ENCODE results near the gene EXOSC2. TPM values are rescaled to one million over a fixed set of nuclear protein-coding genes. Genes with fewer than 3 reads are reported as not detected.

EXOSC2 gene
- total and polyA plus RNA-seq, 2 of the 13 experiments (the other 11 are each of a cell fraction or from before 2014, with no cell fraction given), result 27.5 to 63.8 TPM

- TF ChIP-seq KDM5A (IDR thresholded peaks at IDR 0.05; ENCODE audit: borderline replicate concordance, low read length) (peak; percentile 80; the same call in 1 of the 2 replicates), SUZ12 (IDR thresholded peaks at IDR 0.05; ENCODE audit: low read depth, low read length) (no peak), DNMT1 (CRISPR knock-in tag; IDR thresholded peaks at IDR 0.05) (no peak), ZSCAN9 (CRISPR knock-in tag; IDR thresholded peaks at IDR 0.05; ENCODE audit: borderline replicate concordance) (peak; percentile 66; the same call in 1 of the 2 replicates), THAP8 (CRISPR knock-in tag; IDR thresholded peaks at IDR 0.05; ENCODE audit: borderline replicate concordance) (no peak), CEBPG (CRISPR knock-in tag; IDR thresholded peaks at IDR 0.05) (no peak), TCF7L2 (IDR thresholded peaks at IDR 0.05; ENCODE audit: low read depth, low read length) (no peak), ZNF816 (CRISPR knock-in tag; IDR thresholded peaks at IDR 0.05; ENCODE audit: borderline replicate concordance) (no peak), MTA1 (CRISPR knock-in tag; IDR thresholded peaks at IDR 0.05; ENCODE audit: borderline replicate concordance) (no peak), MLX (CRISPR knock-in tag; IDR thresholded peaks at IDR 0.05) (no peak), NFE2L1 (CRISPR knock-in tag; IDR thresholded peaks at IDR 0.05; ENCODE audit: borderline replicate concordance) (0 out of 2 replicates have a peak, but pooled peaks have one; percentile 27), HNF4A (CRISPR knock-in tag; IDR thresholded peaks at IDR 0.05) (no peak), ZFP1 (CRISPR knock-in tag; IDR thresholded peaks at IDR 0.05) (no peak), ZNF766 (CRISPR knock-in tag; IDR thresholded peaks at IDR 0.05; ENCODE audit: borderline replicate concordance) (peak; percentile 81; the same call in 1 of the 2 replicates), TSC22D2 (CRISPR knock-in tag; IDR thresholded peaks at IDR 0.05; ENCODE audit: borderline replicate concordance) (0 out of 2 replicates have a peak, but pooled peaks have one; percentile 35), BRCA1 (CRISPR knock-in tag; IDR thresholded peaks at IDR 0.05) (0 out of 2 replicates have a peak, but pooled peaks have one; percentile 88), ESRRA (CRISPR knock-in tag; IDR thresholded peaks at IDR 0.05; ENCODE audit: low read depth) (no peak), CREBL2 (CRISPR knock-in tag; IDR thresholded peaks at IDR 0.05; ENCODE audit: borderline replicate concordance) (peak; percentile 47; the same call in 1 of the 2 replicates), SETDB1 (CRISPR knock-in tag; IDR thresholded peaks at IDR 0.05; ENCODE audit: borderline replicate concordance) (no peak), HMGA1 (CRISPR knock-in tag; conservative IDR thresholded peaks at IDR 0.05) (no peak), MNT (IDR thresholded peaks at IDR 0.05) (peak; percentile 13; the same call in 1 of the 2 replicates), ZNF468 (CRISPR knock-in tag; IDR thresholded peaks at IDR 0.05) (no peak), CAMTA2 (CRISPR knock-in tag; IDR thresholded peaks at IDR 0.05; ENCODE audit: borderline replicate concordance) (no peak), BORCS8-MEF2B (CRISPR knock-in tag; IDR thresholded peaks at IDR 0.05) (0 out of 2 replicates have a peak, but pooled peaks have one; percentile 22), ZNF138 (CRISPR knock-in tag; IDR thresholded peaks at IDR 0.05; ENCODE audit: low read depth) (no peak)
These were observed at the start of gene EXOSC2 (continued) for GRCh38 chr9:130693426-130694191.
